HG03045 (cell line): Measurements from ENCODE around the gene GALNT3.

Experiments
- ATAC-seq: cut with Tn5 transposase; IDR thresholded peaks from one replicate; pipeline ENCODE4 v1.9.1; 2021; ENCODE audit warnings: mild to moderate bottlenecking, moderate library complexity; ENCODE audit not compliant: unreplicated experiment

The GALNT3 gene

GRCh38 chr2:165793779-165794535 is at the start of gene GALNT3:
Gene GALNT3 (minus strand): TSS chr2:165794247. CDS start chr2:165770700, 23,547 bp downstream.
- ATAC-seq, result peak; percentile 45

GRCh38 chr2:165843351-165843750 is 49.3 kb upstream of the GALNT3 start:
- ATAC-seq, result no peak

- no peak for ATAC-seq
Observed at GRCh38 chr2:165840333-165840958, 46.4 kb upstream of the GALNT3 start.

GRCh38 chr2:165839610-165840009 is 45.6 kb upstream of the GALNT3 start:
- ATAC-seq, result no peak

GRCh38 chr2:165837122-165837521 is 43.1 kb upstream of the GALNT3 start:
- ATAC-seq, result no peak

GRCh38 chr2:165835363-165835762 is 41.3 kb upstream of the GALNT3 start:
- ATAC-seq, result no peak

- no peak for ATAC-seq
Observed at GRCh38 chr2:165833156-165833555, 39.1 kb upstream of the GALNT3 start.

- no peak for ATAC-seq
Observed at GRCh38 chr2:165827921-165828276, 33.9 kb upstream of the GALNT3 start.

GRCh38 chr2:165827016-165827920 is 33.2 kb upstream of the GALNT3 start:
- peak; percentile 47 for ATAC-seq

GRCh38 chr2:165825041-165825440 is 31.0 kb upstream of the GALNT3 start:
- ATAC-seq, result no peak

GRCh38 chr2:165820296-165820695 is 26.2 kb upstream of the GALNT3 start:
- ATAC-seq, result no peak

- no peak for ATAC-seq
Observed at GRCh38 chr2:165818920-165819319, 24.9 kb upstream of the GALNT3 start.

- ATAC-seq, result peak; percentile 59
Observed at GRCh38 chr2:165815299-165816141, 21.5 kb upstream of the GALNT3 start.

- ATAC-seq, result no peak
Observed at GRCh38 chr2:165814473-165814872, 20.4 kb upstream of the GALNT3 start.

- ATAC-seq, result no peak
Observed at GRCh38 chr2:165811592-165812370, 17.7 kb upstream of the GALNT3 start.

GRCh38 chr2:165810418-165810817 is 16.4 kb upstream of the GALNT3 start:
- no peak for ATAC-seq

GRCh38 chr2:165804719-165805118 is 10.7 kb upstream of the GALNT3 start:
- no peak for ATAC-seq

- no peak for ATAC-seq
Observed at GRCh38 chr2:165803123-165803760, 9.2 kb upstream of the GALNT3 start.

GRCh38 chr2:165801176-165801575 is 7.1 kb upstream of the GALNT3 start:
- ATAC-seq, result no peak
